Measurements from ENCODE around the gene PLXNB2. TPM values are rescaled to one million over a fixed set of nuclear protein-coding genes. Genes with fewer than 3 reads are reported as not detected.
"Not testable (repeated sequence)": the region's sequence is repeated elsewhere in the genome, so short reads cannot be mapped to it uniquely, and the experiment has no call there.

Gene PLXNB2
- total RNA-seq, 1 donor from 2014 or later = 148 TPM

DNA sequence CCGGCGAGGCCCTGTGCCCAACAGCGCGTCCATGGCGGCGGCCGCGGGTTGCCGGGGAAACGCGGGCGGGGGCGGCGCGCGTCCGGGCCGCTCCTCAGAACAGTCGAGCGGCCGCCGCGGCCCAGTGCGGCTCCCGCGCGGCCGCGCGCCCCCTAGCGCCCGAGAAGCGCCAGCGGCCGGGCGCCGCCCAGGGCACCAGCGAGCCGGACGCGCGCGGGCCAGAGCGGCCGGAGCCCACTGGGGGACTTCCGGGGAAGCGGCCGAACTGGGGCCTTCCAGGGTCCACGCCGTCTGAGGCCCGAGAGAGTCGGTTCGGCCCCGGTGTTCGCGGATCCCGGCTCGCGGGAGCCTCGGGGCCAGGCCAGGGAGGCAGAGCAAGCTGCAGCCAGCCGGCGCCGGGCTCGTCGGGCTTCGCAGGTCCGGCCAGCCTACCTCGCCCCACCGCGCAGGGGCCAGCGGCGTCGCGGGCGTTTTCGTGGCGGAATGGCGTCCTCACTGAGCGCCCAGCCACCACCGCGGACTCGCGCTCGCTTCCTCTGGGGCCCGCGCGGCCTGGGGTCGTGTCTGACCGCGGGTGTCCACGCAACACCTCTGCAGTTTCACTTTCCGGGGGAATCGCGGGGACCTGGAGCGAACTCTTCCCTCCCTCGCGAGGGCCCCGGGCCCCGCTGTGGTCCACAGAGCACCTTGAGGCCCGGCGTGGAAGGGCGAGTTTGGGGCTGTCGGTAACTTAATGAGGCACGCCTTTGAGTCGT, 19.7 kb upstream of the PLXNB2 start, which contains the start of gene DENND6B:
Gene DENND6B, minus strand, starts transcription at position 57 of the 755 bp plus-strand sequence. Its CDS starts 24 bp downstream, at position 33.
- ATAC-seq = peak; percentile 89

GRCh38 chr22:50326225-50326955, 18.9 kb upstream of the PLXNB2 start:
- no peak for ATAC-seq

DNA sequence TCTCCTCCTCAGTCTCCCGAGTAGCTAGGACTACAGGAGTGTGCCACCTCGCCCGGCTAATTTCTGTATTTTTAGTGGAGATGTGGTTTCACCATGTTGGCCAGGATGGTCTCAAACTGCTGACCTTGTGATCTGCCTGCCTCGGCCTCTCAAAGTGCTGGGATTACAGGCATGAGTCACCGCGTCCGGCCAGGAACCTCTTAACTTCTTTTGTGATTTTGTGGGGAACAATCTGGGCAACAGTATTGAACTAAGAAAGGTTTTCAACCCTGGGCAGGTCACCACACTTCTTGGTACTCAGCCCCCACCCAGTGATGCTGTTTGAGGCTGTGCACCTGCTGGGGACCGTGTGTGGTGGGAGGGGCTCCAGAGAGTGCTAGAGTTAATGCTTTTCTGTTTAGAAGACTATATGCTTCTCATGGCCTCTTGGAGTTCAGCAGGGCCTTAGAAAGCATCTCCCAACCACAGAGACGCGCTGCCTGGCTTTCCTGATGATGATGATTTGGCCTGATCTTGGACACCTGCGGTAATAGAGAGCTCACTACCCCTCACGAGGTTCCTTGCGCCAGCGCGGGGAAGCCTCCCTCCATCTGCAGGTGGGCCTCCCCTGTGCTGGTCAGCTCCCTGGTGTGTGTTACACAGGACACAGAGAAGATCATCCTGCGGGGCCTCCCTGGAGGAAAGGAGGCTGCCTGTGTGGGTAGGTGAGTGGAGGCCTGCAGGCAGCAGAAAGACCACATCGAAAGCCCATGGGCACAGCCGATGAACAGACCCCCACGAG, 18.2 kb upstream of the PLXNB2 start:
- ATAC-seq = no peak

- no peak for ATAC-seq
These were observed 16.5 kb upstream of the PLXNB2 start for GRCh38 chr22:50323900-50324299.

- not testable (repeated sequence) for ATAC-seq
These were observed 15.1 kb upstream of the PLXNB2 start for GRCh38 chr22:50322382-50323104.

GRCh38 chr22:50320671-50321325, 13.4 kb upstream of the PLXNB2 start:
- ATAC-seq = no peak

GRCh38 chr22:50320116-50320515, 12.7 kb upstream of the PLXNB2 start:
- ATAC-seq = no peak

DNA sequence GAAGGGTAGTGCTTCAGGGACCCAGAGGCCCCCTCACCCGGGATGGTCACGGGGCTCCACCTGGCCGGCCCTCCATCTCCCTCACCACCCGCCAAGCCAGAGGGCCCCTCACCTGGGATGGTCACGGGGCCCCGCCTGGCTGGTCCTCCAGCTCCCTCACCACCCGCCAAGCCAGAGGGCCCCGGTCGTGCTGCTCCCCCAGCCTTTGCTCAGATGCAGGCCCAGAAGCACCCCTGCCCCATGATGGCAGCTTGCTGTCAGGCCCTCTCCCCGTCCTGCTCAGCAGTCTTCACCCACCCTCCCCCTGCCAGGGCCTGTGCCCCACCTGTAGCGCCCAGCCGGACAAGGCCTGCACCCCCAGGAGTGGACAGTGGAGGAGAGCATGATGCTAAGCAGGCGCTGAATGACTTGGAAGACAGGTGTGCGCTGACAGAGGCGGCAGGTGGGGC, 12.1 kb upstream of the PLXNB2 start:
- no peak for ATAC-seq

GRCh38 chr22:50318698-50319411, 11.4 kb upstream of the PLXNB2 start:
- ATAC-seq = no peak

DNA sequence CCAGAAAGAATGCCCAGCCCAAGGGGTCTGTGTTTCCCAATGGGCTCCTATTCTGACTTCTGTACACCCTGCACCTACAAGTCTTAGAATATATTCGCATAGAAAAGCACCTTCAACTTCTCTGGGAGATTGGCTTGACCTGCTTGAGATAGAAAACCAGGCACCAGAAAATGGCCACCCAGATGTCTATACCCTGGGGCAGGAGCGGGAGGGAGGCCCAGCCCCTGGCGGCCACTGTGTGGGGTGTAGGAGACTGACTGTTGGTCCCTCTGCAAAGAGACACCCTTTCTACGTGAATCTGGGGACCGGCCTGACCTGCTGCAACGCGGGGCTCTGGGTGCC, 10.9 kb upstream of the PLXNB2 start:
- no peak for ATAC-seq

- no peak for ATAC-seq
These were observed 10.2 kb upstream of the PLXNB2 start for GRCh38 chr22:50317674-50318073.

DNA sequence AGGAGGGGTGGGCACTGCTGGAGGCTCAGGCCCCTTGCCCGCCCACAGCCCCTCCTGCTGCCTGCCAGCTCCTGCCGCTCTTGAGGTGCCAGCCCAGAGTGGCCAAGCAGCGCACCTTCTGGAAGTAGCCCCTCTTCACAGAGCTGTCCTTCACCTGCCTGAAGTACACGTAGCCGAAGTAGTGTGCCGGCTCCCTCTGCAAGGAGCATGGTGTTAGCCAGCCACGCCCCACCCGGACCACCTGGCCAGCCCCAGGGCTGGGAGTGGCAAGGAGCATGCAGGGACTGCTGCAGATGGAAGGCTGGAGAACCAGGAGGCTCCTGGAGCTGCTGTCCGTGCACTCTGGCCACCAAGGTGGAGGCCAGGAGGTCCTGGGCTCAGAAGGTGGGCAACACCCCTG, 9.7 kb upstream of the PLXNB2 start:
- no peak for ATAC-seq

DNA sequence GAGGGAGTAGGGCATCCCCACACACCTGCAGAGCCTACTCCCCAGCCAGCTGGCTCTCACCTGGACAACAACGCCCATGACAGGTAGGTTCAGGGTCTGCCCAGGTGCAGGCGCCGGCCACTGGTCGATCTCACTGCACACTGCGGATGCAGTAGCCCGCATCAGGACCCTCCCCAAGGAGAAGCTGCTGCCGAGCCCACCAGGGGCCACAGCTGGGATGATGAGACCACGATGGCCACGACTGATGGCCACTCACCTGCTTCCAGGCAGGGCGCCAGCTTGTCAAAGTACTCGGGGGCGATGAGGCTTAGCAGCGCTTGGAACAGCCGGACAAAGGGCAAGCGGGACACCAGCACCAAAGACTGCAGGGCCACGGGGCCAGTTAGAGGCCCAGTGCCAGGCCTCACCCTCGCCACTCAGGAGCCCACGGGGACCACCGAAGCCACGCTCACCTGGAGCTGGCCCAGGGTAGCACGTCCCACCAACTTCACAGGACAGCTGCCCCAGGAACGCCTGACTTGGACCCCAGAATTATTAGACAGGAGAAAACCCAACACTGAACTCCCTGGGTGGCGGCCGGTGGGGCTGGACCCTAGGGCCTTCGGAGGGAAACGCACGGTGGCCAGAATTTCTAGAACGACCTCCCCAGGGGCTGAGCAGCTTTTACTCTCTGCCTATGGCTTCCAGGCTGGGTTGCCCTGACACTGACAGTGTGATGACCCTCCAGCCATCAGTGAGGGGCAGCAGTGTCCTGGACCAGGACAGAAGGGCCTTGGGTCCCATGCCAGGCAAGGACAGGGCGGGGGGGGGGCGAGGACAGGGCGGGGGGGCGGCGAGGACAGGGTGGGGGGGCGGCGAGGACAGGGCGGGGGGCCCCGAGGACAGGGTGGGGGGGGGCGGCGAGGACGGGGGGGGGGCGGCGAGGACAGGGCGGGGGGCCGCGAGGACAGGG, 8.9 kb upstream of the PLXNB2 start:
- ATAC-seq = no peak

GRCh38 chr22:50315289-50316113, 8.1 kb upstream of the PLXNB2 start:
- ATAC-seq = no peak

DNA sequence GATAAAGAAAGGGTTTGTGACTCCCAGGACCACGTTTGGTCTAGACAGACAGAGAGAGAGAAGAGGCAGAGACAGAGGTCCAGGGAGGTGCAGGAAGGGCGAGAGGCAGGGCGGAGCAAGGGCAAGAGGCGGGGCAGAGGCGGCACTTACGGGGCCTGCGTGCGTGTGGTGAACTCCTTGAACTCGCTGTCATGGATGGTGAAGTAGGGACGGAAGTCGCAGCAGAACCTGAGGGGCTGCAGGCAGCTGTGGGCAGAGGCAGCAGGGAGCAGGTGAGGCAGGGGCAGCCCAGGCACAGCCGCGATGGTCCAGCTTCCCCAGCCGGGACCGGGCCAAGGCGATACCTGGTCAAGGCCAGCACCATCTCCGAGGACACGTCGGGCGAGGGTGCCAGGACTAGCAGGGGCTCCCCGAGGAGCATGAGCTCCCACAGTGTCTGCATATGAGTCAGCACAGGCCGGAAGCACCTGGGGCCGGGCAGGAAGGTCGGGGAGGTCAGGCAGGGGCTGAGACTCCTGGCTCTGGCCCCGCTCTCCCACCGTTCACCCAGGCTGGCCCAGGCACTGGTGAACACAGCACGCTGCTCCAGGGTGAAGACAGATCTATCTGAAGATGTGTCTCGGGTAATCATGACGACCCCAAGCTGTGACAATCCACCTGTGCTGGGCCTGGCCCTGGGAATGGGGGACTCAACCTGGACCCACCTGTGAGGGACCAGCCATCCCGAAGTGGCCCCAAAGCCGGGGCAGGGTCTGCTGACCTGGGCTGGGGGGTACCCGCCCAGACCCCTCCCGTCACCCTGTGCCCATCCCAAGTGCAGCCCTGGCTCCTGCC, 7.2 kb upstream of the PLXNB2 start:
- ATAC-seq = peak; percentile 51

DNA sequence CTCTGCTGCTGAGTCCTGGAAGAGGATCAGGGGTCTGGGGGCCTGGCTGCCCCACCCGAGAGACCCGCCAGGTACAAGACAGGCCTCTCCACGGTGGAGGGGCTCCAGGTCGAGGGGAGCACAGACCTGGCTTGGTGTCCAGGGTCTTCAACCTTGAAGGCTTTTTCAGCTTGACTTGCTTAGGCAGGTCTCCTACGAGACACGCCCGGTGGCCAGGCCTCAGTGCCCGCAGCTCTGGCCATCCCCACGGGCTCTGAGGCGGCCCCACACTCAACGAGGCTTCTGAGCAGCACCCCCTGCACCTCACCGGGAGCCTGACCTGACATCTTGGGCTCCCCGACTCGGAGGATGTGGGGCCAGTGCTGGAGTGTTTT, 6.6 kb upstream of the PLXNB2 start:
- no peak for ATAC-seq

DNA sequence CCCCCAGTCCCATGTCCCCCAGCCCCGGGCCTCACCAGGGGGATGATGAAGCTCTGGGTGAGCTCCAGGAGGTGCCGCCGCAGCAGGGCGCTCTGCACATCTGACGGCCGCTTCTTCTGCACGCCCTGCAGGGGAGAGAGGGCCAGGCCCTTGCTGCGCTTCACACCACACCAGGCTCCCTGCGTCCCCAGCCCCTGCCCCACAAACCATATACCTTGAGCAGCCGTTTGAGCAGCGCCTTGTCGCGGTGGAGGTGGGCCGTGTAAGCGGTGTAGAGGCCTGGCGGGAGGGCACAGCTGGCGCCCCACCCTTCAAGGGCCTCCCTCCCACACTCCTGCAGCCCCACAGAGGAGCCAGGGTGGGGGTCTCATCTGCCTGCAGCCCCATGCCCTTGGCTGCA, 6.2 kb upstream of the PLXNB2 start:
- ATAC-seq = no peak

GRCh38 chr22:50313021-50313420, 5.6 kb upstream of the PLXNB2 start:
- no peak for ATAC-seq

All from esophagus mucosa (tissue), 1 donor.